Stimulated activated CD8-positive, alpha-beta memory T cell treated with anti-CD3 and anti-CD28 coated beads, Interleukin-7, amount 100 ng/mL, for 1 hour (primary cell): ENCODE data around the gene RBM12.

ENCODE experiments used
- DNase-seq, 2 donors: peaks; one replicate each; pipeline ENCODE4 v3.0.0-alpha.2; 2020; ENCODE audit warnings: low read depth in 2 of 2

Gene RBM12

DNA sequence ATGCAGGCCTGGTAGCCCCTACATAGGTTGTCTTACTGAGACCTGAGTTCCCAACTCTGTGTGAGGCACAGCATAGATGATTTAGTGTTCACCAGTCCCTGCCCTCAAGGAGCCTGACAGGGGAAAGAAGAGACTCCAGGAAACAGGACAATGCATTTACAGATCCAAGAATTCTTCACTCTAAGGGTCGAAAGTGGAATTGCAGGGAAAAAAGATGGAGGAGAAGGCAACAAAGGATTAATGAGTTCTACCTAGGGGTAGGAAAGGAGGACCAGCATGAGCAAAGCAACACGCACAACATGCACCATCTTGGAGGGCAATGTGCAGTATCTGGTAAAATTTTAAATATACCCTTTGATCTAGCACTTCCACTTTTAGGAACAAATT, 43.1 kb downstream of the RBM12 start:
- no peak for DNase-seq

DNA sequence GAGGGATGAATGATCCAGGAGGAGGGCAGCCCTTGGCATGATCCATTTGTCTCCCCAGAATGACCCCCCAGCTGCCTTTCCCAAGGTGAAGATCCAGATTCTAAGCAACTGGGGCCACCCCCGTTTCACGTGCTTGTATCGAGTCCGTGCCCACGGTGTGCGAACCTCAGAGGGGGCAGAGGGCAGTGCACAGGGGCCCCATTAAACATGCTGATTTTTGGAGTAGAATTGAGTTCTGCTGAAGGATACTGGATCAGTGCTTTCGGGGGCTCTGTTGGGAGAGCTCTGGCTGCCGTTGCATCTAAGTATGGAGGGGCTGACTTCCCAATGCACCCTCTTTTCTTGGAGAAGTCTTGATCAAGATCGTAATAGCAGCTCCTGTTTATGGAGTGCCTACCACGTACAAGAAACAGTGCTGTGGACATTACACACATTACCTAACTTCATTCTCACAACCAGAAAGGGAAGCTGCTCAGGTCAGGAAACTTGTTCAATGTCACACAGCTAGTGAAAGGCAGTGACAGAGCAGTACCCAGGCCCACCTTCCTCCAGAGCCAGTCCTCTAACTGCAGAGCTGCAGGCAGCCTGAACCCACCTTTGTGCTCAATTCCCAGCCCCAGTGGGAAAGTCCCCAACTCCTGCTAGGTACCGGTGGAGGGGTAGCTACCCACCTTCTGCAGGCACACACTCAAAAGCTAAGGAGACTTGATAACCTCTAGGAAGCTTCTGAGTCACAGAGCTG, 43.7 kb downstream of the RBM12 start:
- DNase-seq, result no peak

DNA sequence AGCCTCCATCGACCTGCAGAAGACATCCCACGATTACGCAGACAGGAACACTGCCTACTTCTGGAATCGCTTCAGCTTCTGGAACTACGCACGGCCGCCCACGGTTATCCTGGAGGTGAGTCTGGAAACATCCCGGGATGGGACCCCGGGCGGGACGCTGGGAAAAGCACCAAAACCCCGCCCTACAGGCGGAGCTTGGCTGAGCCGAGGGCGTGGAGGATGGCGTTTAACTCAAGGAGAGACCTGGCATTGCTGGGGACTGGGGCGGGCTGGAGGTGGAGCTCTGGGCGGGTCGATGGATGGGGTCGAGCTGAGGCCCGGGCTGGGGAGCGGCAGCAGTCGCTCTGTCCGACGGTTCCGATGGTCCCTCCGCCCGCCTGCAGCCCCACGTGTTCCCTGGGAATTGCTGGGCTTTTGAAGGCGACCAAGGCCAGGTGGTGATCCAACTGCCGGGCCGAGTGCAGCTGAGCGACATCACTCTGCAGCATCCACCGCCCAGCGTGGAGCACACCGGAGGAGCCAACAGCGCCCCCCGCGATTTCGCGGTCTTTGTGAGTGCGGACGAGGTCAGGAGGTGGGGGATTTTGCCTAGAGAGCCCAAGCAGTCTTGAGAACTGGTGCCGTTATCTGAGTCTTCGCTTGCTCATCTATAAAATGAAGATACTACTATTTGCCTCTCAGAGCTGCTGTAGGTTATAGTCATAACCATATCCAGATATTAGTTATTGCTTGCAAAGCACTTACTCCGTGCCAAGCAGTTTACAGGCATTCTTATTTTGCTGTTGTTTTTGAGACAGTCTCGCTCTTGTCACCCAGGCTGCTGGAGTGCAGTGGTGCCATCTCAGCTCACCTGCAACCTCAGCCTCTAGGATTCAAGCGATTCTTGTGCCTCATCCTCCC, 45.3 kb downstream of the RBM12 start:
- DNase-seq, result peak; percentile 49 to 59

DNA sequence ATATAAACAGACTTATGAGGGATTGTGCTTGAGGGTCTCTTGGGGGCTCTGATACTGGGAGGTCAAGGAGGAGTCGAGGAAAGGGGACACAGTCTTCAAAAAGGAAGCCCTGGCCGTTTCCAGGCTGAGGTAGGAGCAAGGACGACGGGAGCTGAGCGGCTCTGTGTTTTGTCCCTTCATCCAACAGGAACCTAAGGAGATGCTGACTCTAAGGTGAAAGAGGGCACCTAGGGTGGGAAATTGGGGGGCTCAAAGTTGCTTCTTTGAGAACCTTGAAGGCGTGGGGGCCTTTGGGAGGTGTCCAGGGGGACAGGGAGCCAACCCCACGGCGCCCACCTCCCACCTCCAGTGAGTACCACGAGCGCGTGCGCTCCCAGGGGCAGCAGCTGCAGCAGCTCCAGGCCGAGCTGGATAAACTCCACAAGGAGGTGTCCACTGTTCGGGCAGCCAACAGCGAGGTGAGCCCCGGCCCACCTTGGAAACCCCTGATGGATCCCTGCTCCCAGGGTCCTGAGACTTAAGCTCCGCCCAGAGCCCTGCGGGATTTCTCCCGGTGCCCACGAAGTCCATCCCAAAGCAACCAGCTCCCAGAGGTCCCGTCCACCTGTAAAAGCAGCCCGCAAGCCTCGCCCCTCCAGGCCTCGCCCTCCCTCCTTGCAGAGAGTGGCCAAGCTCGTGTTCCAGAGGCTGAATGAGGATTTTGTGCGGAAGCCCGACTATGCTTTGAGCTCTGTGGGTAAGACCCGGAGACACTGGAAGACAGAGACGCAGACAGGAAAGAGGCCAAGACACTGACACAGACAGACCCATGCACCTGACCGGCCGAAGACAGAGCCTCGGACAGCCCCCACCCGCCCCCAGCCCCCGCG, 46.2 kb downstream of the RBM12 start:
- no peak for DNase-seq

DNA sequence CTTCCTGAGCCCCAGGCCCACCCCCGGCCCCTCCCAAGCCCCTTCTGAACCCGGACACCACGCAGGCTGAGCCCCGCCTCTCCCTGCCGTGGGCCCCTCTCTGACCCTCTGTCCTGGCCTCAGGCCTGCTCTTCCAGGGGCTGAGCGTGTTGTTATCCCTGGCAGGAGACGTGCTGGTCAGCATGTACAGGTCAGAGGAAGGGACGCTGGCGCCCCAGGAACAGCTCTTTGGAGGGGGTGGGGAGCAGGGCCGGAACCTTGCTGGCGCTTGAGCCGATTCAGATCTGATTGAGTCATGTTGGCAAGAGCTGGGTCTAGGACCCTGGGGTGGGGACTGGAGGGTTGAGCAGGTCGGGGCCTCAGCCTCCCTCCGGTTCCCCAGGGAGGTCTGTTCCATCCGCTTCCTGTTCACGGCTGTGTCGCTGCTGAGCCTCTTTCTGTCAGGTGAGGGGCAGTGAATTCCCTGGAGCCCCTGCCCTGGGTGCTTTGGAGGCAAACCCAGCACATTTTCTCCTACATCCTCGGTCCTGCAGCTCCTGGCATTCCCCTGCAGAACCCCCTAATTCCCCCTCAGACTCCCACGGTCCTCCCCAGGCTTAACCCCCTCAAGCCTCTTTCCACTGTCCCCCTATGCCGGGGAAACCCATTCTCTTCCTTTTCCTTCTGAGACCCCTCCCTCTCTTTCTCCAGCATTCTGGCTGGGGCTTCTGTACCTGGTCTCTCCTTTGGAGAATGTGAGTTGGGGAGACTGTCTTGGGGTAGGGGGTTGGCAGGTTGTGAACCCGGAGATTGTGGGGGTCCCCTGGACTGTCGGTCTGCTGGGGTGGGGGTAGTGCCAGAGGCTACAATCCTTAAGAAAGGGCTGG, 47.1 kb downstream of the RBM12 start:
- DNase-seq, result no peak

DNA sequence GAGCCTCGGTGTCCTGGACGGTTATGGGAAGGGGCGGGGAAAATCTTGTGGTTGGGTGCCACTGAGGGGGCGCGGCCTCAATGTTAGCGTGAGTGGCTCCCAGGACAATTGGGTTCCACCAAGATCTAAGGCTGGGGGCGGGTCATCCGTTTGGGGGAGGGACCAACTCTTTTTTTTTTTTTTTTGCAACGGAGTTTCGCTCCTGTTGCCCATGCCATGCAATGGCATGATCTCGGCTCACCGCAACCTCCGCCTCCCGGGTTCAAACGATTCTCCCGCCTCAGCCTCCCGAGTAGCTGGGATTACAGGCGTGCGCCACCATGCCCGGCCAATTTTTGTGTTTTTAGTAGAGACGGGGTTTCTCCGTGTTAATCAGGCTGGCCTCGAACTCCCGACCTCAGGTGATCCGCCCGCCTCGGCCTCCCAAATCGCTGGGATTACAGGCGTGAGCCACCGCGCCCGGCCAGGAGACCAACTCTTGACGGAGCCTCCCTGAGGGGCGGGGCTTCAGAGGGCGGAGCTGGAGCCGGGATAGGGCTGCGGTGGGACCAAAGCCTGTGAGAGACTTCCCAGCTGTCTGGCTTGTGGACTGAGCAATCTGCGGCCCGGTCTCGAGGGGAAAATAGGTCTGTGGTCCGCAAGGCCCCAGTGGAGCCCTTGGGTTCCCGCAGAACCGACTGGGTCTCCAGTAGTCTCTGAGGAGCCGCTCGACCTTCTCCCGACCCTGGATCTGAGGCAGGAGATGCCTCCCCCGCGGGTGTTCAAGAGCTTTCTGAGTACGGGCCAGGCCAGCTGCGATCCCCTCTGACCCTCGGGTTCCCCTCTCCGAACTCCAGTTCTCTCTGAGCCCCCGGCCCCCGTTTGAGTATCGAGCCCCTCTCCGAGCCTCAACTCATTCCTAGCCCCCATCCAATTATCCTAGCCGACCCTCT, 48.0 kb downstream of the RBM12 start:
- DNase-seq, result no peak

DNA sequence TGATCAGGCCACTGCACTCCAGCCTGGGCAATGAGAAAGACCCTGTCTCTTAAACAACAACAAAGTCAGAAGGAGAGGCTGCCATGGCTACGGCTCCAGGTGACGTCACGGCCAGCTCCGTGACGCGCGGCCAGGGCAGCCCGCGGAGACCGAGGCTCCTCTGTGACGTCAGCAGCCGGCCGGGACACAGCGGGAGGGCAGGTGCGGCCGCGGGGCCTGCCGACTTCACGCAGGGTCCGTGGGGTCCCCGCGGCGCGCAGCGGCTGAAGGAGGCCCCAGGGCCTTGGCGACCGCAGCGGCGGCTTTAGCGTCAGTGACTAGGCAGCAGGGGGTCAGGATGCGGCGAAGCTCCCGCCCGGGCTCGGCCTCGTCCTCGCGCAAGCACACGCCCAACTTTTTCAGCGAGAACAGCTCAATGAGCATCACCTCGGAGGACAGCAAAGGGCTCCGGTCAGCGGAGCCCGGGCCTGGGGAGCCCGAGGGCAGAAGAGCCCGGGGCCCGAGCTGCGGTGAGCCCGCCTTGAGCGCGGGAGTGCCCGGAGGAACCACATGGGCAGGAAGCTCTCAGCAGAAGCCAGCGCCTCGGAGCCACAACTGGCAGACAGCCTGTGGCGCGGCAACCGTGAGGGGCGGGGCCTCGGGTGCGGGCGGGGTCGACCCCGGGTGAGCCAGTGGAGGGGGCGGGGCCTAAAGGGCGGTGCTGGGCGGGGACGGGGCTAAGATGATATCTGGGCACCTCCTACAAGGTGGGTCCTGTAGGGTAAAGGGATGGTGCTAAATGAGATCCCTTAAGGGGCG, 48.8 kb downstream of the RBM12 start, which contains the start of gene SPAG4:
TSS of gene SPAG4 (plus strand) at position 163 of the 798 bp plus-strand sequence. CDS start at position 338, 175 bp downstream.
- peak; percentile 100 for DNase-seq

DNA sequence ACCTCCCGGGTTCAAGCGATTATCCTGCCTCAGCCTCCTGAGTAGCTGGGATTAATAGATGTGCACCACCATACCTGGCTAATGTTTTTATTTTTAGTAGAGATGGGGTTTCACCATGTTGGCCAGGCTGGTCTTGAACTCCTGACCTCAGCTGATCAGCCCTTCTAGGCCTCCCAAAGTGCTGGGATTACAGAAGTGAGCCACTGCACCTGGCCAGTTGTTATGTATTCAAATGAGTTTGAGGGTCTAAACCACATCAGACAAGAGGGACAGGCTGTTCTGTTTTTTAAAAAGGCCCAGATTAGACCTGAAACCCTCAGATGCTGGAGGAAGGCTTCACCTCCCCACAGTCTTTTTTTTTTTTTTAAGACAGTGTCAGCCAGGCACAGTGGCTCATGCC, 53.2 kb downstream of the RBM12 start:
- no peak for DNase-seq

DNA sequence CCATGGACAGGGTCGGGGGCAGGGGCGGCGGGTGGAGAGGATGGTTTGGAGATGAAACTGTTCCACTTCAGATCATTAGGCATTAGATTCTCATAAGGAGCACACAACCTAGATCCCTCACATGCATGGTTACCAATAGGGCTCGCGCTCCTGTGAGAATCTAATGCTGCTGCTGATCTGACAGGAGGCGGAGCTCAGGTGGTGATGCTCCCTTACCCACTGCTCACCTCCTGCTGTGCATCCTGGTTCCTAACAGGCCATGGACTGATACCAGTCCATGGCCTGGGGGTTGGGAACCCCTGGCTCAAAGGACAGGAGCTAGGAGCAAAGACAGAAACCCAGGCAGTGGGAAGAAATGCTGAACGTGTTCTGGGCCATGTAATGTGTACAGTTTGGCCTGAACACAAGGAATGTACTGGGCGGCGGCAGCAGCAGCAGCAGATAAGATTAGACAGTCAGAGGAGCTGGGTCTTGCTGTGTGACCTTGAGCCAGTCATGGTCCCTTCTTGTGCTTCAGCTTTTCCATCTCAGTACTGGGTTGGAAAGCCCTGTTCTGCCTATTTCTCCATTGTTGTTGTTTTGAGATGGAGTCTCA, 53.8 kb downstream of the RBM12 start:
- no peak for DNase-seq

DNA sequence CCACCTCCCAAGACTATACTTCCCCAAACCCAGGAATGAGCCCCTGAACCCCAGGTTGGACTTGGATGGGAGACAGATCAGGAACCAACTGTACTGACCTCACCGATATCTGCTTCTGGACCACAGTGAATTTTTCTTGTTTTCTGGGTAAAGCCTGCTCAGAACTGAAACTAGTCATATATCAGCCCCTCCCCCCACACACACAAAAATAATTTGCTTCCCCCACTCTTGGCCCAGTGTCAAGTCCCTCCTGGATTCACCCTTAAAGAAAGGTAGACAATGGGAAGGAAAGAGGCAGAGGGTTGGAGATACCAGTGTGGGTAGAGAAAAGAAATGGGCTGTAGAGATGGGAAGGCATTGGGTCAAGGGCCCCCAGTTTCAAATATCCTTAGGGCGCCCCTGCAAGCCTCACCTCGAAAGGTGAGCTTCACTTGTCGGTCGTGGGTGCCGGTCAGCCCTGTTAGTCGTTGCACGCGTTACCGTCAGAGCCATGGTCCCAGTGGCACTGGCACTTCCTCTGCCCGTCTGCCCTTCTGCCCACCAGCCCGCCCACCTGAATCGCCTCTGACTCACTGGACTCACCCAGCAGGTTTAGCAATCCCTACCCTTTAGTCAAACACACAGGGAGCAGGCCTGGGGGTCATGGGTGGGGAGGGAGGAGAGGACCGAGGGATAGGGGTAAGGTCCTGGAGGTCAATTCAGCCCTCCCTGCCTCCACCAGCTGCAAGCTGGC, 57.5 kb downstream of the RBM12 start:
- DNase-seq, result no peak

DNA sequence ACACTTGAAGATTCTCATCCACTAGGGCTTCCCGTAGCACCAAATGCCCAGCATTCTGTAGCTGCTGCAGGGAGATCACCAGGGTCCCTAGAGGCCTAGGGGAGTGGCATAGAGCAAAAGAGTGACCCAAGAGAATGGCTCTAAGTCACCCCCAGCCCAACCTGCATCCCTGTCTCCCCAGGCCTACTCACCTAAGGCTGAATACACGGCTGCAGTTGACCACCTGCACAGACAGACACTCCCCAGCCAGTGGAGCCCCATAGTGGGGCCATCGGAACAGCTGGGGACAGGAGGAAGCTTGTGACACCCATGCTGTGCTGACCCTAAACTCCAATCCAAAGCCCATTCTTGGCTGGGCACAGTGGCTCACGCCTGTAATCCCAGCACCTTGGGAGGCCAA, 58.6 kb downstream of the RBM12 start:
- no peak for DNase-seq

DNA sequence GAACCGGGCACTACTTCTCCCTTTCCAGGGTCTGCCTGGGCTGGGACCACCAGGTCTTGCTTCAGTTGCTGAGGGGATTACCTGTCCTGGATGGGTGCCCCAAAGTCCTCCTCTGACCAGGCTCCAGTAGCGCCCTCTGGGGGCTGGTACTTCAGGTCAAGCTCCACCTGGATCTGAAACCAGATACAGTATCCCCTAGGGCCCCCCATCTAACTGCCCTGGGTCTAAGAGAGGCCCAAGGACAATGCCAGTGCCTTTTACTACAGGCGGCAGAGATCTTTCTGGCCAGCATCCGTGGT, 60.3 kb downstream of the RBM12 start:
- DNase-seq, result no peak

DNA sequence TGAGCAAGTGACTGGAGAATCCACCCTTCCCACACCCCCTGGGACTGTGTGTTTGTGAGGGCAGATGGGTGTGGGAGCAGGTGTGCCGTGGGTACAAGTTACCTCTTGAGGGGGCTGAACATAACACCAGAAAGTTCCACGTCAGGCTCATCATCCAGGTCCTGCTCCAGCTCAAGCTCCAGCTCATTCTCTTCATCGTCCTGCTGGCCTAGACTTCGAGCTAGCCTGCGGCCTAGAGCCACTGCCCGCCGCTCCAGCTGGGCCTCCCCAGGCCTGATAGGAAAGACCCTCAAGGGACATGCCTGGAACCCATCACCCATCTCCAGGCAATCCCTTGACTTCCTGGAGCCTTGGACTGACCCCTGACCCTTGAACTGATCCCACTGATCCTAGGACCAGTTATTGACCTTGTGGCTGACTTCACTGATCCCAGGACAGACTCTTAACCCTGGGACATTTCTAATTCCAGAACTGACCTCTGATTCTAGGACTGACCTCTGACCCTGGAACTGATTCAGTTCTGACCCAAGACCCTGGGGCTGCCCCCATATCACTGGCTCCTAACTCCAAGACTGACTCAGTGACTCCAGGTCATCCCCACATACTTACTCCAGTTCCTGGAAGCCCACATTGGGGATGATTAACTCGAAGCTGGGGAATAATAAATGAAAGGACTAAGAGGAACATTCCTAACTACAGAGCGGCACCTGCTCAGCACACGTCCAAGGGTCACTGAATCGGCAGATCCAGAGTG, 60.8 kb downstream of the RBM12 start:
- DNase-seq, result no peak

DNA sequence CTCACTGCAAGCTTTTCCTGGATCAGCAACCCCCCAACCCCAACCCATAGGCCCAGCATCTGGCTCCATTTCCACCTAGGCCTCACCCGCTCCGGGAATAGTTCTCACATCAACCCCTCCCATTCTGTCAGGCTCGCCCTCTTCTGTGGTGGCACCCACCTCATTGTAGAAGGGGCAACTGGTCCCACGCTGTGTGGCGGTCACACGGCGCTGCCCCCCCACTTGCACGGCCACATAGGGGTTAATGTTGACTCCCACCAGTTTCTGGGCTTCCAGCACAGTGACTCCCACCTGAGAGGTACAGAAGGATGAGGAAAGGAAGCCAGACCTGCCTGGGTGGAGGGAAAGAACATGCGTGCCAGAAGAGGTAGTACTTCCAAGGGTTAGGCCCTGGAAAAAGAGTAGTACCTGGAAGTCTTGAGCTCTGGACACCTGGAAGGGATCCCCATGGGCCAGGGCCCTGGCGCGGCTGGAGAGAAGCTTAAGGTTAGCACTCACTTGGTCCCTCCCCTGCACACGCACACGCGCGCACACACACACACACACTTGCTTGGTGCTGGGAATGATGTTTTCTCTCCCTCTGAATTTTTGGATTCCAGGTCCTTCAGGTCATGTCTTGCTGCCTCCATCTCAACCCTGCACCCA, 61.7 kb downstream of the RBM12 start:
- DNase-seq, result no peak

DNA sequence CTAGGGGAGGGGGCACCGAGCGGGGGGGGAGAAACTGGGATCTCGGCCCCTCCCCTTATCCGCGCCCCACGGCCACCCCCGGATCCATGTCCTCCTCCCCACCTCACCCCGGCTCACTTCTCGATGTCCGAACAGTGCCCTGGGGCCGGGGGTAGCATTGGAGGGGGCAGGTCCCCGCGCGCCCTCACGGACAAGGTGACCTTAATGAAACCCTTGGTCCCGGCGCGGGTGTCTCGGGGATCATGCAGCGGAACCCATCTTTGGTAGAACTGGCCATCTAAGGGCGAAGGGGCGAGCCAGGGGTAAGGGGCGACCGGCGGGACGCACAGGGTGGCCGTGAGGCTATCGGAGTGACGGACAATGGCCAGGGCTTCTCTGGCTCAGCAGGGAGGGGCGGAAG, 62.7 kb downstream of the RBM12 start:
- DNase-seq, result no peak

DNA sequence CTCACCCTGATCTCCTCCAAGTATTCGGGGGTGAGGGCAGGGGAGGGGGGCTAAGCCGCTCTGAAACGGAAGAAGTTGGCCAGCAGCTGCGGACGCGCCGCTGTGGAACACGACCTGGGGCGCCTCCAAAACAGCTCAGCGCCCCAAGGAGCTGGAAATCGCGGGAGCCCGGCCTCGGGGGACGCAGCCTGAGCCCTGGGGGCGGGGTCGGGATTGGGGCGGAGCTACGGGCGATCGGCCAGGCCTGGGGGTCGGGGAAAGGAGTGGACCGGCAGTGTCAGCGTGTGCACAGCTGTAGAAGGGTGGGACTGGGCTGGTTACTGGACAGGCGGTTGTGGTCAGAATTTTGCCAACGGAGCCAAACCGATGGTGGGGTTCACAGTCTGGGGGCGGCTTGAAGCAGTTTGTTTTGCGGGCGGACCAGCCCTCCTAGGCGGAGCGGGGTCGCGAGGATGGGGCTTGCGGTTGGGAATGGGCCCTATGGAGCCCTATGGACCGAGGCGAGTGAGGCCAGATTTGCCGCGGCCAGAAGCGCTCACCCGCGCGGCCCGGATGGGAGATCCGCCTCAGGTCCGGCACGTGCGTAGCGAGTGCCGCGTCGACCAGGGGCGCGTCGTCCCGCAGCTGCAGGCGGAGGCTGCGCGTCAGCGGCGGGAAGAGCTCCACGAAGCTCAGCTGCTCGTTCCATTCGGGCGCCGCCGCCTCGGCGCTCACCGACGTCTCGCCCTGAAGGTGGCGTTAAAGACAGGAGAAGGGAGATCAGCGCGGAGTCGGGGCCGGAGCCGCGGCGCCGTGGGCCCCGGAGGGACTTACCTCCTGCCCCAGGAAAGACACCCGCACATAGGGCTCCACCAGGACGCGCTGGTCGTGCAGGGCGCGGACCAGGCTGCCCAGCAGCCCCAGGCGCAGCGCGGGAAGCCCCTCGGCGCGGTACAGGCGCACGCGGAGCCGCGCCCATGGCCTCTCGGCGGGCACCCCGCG, 63.4 kb downstream of the RBM12 start:
- DNase-seq, result peak; percentile 45 to 58
